Activated T-cell treated with anti-CD3 and anti-CD28 coated beads for 48 hours (primary cell): ENCODE results near the gene RBM27.
"Not testable (repeated sequence)": the region's sequence is repeated elsewhere in the genome, so short reads cannot be mapped to it uniquely, and the experiment has no call there.

ENCODE experiments used
- DNase-seq: peaks from one replicate; pipeline ENCODE4 v3.0.0-alpha.2; 2020; ENCODE audit warnings: low read depth

RBM27 gene

GRCh38 chr5:146208916-146209522, 5.6 kb downstream of the RBM27 start:
- no peak for DNase-seq

GRCh38 chr5:146209714-146210113, 6.3 kb downstream of the RBM27 start:
- no peak for DNase-seq

GRCh38 chr5:146210810-146211209, 7.4 kb downstream of the RBM27 start:
- not testable (repeated sequence) for DNase-seq

- DNase-seq: no peak
Measured at GRCh38 chr5:146213210-146213826, 9.9 kb downstream of the RBM27 start.

GRCh38 chr5:146214881-146215280, 11.5 kb downstream of the RBM27 start:
- DNase-seq: not testable (repeated sequence)

- no peak for DNase-seq
Measured at GRCh38 chr5:146218168-146218567, 14.8 kb downstream of the RBM27 start.

- no peak for DNase-seq
Measured at GRCh38 chr5:146219243-146219642, 15.8 kb downstream of the RBM27 start.

GRCh38 chr5:146221234-146221633, 17.8 kb downstream of the RBM27 start:
- DNase-seq: no peak

- no peak for DNase-seq
Measured at GRCh38 chr5:146222005-146222404, 18.6 kb downstream of the RBM27 start.

- no peak for DNase-seq
Measured at GRCh38 chr5:146223179-146223578, 19.8 kb downstream of the RBM27 start.

GRCh38 chr5:146229222-146229621, 25.8 kb downstream of the RBM27 start:
- no peak for DNase-seq

- DNase-seq: no peak
Measured at GRCh38 chr5:146232223-146232622, 28.8 kb downstream of the RBM27 start.

- DNase-seq: no peak
Measured at GRCh38 chr5:146233441-146233840, 30.0 kb downstream of the RBM27 start.

- DNase-seq: no peak
Measured at GRCh38 chr5:146238973-146239372, 35.6 kb downstream of the RBM27 start.

GRCh38 chr5:146240951-146241350, 37.5 kb downstream of the RBM27 start:
- DNase-seq: no peak

- DNase-seq: no peak
Measured at GRCh38 chr5:146243247-146243646, 39.8 kb downstream of the RBM27 start.

GRCh38 chr5:146248561-146248960, 45.2 kb downstream of the RBM27 start:
- no peak for DNase-seq

- no peak for DNase-seq
Measured at GRCh38 chr5:146249801-146250200, 46.4 kb downstream of the RBM27 start.
